HG02642 (cell line): ENCODE data around the gene CABLES2.
"Not testable (repeated sequence)": the region's sequence is repeated elsewhere in the genome, so short reads cannot be mapped to it uniquely, and the experiment has no call there.

Experiments used
- ATAC-seq: cut with Tn5 transposase; IDR thresholded peaks from one replicate; pipeline ENCODE4 v1.9.1; 2021; ENCODE audit warnings: mild to moderate bottlenecking; ENCODE audit not compliant: unreplicated experiment, poor library complexity

Gene CABLES2

DNA sequence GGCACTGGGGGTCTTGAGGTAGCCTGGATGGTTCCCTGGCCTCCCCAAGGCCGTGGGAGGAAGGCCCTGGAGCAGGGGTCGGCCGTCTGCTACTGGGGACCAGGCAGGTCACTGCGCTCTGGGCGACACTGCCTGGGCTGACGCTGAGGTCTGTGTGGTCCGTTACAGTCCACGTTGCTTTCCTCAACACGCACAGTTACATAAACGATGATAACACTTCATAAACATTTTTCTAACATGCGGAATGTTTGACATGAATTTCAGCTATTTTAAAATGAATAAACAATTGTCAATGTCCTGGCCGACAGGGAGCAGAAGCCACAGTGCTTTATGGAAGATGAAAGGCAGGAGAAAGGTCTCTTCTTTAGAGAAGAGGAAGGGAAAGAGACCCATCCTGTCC lies 30.4 kb upstream of the CABLES2 start:
- no peak for ATAC-seq

DNA sequence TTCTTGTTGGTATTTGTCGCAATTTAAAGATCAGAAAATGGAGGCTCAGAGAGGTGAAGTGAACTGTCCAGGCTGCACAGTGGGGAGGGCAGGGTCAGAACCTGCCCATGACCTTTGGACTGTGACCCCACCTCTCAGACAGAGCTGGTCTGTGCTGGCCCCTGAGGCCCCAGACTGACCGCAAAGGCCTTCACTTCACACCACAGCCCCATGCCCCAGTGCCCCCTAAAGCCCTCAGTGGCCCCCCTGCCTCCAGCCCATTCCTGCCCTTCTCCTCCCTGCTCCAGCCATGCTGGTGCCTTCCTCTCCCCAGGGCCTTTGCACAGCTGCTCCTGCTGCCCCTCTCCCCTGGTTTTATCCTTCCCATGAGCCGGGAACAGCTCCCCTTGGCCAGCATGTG lies 29.6 kb upstream of the CABLES2 start:
- no peak for ATAC-seq

DNA sequence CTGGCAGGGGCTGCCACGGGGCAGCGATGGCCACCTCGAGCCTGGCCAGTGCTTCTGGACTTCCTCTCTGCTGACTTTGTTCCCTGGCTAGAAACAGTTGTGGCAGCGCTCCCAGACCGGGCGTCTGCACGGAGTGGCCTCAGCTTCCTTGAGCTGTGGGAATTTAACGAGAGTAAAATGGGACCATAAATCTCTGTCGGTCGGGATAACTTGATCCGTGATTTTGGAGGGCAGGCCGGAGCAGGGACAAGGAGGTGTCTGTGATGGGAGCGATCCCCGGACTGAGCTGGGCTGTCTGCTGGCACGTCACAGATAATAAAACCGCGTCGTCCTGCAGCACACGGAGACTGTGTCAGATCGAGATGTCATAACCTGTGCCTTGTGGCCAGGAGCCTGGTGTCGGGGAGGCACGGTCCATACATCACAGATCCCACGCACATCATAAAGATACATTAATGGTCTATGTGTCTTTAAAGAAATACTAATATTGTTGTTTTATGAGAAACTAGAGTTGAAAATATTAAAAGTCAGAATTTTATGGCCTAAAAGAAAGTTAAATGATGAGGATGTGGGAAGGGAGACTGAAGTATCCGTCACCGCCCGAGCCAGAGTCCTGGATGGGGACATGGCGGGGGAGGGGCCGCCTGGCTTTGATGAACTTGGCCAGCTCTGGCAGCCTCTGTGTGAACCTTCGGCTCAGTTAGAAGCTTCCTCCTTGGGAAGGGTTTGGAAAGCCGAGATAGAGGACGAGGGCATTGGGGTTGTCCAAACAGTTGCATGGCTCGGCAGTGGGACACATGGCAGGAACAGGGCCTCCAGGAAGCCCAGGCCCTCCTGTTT lies 26.8 kb upstream of the CABLES2 start:
- no peak for ATAC-seq

DNA sequence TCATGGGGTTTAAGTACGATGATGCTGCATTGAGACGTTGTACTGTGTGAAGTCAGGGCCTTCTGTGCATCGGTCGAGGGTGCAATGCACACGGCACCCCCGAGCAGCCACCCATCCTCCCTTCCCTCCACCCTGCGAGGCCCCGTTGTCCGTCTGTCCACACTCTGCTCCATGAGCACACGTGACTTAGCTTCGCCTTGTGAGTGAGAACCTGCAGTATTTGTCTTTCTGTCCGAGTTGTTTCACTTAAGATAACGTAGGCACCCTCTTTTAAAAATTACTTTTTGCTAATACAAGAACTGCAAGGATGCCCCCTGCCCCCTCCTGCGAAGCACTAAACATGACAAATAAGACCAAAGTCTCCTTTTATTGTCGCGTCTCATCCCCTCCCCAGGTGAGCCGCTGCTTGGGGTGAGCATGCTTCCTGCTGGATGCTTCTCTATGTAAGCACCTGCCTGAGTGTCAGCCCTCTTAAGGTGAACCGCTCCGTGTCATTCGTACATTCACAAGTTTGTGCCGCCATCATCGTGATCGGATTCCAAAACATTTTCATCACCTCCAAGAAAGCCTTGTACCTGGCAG lies 23.9 kb upstream of the CABLES2 start:
- no peak for ATAC-seq

DNA sequence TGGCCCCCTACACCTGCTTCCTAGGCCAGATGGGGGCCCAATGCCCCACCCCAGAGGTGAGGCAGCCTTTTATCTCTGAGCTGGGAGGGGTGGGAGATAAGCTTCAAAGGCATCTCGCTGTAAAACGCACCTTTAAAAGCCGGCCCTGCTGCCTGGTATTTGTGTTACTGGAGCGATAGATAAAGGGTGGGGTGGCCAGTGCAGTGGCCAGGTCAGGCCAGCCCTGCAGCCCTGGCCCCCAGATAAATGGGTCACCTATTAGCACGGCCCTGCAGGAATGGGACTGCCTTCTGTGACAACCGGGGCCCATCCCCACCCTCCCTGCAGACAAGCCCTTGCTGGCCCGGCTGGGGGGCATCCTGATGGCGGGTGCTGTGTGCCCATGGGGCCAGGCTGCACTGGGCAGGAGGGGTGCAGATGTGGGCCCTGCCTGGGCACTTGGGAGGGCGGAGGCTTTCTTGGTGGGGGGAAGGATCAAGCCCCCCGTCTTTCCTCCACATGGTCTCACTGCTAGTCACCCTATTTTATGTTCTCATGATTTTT lies 23.3 kb upstream of the CABLES2 start:
- ATAC-seq = no peak

DNA sequence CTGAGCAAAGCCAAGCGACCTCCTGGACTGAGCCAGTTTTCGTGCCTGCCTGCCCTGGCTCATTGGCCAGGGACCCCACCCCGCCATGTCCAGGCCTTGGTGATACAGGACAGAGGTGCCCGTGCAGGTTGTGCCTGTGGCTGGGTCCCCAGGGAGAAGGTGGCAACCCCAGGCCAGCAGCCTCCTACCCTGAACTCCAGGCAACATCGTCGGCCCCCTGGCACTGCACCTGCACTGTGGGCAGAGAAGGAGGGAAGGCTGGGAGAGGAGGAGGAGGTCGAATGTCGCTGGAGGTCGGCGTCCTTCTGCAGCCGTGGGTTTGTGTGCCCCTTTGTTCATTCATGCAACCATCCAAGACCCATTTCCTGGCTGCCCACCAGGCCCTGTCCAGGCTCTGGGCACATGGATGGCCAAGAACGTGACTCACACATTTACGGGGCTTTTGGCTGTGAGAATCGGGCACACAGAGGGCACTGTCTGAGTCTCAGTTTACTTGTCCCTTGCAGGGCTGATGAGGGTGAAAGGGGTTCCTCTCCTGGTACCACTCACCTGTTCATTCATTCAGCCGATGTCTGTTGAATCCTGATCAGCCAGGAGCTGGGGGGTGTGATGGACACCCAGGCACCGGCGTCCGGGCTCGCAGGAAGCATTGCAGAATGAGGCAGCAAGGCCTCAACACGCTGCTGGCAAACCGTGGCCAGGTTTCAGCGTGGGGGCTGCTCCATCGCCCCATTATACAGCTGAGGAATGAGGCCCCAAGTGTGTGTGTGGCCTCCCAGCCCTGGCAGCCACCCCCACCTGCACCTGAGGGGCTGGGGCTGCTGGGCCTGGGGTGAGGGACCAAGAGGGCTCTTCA lies 22.6 kb upstream of the CABLES2 start:
- ATAC-seq = no peak

DNA sequence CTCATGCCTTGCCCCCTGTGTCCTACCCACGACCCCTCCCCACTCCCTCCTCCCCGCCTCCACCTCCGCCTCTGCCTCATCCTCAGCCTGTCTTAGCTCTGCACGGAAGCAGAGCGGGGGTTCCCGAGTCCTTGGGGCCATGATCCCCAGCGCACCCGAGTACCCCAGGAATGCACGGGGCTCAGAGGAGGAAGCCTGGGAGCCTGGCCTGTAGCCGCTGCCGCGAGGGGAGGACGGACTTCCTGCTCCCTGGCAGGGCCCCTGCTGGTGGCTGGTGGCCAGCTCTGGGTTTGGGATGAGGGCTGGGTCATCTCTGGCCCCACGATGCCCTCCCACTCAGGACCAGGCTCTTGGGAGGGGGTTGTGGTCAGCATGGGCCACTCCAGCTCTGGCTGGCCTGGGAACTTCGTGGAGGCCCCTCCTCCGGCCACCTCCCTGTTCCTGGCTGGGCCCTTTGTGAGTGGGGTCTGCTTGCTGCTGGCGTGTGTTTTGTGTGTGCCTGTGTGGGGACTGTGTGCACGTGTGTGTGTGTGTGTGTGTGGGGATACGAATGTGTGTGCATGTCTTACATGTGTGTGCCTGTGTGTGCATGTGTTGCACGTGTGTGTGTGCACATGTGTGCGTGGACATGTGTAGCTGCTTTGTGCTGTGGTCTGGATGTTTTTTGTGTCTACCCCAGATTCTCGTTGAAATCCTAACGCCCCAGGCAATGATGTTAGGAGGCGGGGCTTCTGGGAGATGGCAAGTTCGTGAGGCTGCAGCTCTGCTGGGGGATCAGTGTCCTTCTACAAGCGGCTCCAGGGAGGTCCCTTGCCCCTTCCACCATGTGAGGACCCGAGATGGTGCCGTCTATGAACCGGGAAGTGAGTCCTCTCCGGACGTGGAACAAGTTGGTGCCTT lies 21.6 kb upstream of the CABLES2 start:
- no peak for ATAC-seq

DNA sequence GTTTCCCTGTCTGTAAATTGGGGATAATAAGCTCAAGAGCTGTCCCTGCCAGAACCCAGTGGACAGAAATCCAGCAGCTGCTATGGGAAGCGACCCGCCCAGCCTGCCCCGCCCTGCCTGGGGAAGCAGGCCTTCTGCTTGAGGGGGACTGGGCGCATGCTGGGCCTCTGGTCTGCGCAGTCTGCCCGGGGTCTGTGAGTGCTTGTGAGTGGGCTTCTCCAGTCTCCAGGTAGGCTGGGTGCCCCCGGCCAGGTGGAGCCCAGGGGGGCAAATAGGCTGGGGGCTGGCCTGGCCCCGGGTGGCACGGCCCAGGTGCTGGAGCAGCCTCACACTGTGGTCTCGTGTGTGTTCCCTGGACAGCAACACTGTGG lies 20.9 kb upstream of the CABLES2 start:
- no peak for ATAC-seq

DNA sequence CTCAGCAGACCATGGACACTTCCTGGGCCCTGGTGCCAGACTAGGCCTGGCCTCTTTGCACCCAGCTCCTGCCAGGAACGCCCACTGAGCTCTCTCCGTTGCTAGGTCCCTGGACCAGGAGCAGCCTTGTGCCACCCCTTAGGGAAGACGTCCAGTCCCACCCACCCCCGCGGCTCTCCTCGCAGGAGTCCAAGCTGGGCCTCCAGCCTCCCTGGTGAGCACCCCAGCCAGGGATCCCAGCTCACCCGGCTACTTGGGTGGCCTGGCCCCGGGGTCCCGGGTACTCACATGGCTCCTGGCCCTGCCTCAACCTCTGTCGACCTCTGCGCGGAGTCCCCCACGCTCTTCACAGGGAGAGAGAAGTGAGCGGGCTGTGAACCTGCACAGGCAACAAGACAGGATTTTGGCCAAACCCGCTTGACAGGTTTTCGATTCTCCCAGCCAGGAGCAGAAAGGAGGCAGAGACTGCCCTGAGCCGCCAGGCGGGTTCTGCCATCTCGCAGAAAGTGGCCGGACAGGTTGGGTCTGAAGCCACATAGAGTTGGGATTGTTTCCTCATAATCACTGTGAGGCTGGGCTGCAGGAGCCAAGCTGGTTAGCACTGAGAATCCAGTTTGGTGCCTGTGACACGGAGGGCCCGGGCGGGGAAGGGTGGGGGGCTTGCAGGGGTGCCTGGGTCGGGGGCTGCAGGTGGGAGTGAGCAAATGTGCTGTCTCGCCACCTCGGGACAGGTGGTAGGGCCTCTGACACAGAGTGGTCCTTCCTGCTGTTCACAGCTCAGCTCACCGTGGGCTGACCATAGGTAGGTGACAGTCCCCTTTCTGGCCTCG lies 20.3 kb upstream of the CABLES2 start, which contains the start of gene RBBP8NL:
Gene RBBP8NL (minus strand): TSS at position 368 of the 830 bp plus-strand sequence. CDS start 7,892 bp downstream, outside the sequence.
- no peak for ATAC-seq

DNA sequence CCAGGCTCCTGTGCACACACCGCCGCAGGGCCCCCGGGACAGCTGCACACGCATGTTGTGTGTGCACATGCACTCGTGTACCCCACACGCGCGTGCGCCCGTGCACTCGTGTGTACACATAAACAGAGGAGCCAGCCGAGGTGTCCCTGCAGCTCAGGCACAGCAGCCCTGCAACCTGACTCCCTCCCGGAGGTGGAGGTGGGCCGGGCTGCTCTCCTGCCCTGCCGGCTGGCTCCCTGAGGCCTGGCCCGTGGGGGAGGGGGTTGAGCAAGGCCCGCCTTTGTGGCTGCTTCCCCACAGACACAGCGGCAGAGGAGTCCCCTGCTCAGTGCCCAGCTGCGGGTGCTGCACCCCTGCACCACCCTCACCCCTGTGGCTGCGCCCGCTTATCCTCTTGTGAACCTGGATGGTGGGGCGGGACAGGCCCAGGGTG lies 19.6 kb upstream of the CABLES2 start:
- ATAC-seq = no peak

DNA sequence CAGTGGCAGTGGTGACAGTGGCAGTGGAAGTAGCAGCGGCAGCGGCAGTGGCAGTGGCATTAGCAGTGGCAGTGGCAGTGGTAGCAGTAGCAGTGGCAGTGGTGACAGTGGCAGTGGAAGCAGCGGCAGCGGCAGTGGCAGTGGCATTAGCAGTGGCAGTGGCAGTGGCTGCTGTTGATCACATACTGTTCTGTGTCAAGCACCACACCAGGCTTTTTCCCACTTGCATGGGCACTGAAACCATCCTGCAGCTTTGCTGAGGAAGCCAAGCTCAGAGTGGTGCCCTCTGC lies 18.9 kb upstream of the CABLES2 start:
- ATAC-seq = not testable (repeated sequence)

DNA sequence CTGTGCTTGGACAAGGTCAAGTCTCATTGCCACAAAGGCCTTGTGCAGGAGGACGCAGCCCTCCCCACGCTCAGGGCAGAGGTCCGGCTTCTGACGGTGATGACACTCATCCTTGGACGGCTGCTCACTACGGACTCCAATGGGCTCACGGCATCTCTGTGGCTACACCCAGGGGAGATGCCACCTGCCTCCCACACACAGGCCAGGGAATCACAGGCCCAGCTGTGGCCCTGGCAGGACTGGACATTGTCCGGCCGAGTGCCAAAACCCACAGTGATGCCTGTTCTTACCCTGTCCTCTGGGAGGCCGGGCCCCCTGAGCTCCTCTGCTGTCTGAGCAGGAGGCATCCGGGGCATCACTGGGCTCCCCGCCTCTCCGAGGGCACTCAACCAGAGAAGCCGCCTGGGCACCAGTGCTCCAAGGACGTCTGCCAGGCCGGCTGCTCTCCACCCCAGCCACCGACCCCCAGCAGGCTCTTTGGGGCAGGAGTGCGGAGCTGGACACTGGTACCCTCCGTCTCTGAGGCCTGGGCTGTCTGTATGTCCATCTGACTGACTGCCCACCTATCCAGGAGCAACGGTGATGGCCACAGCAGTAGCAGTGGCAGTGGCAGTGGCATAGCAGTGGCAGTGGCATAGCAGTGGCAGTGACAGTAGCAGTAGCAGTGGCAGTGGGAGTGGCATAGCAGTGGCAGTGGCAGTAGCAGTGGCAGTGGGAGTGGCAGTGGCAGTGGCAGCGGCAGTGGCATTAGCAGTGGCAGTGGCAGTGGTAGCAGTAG lies 18.4 kb upstream of the CABLES2 start:
- ATAC-seq = no peak

DNA sequence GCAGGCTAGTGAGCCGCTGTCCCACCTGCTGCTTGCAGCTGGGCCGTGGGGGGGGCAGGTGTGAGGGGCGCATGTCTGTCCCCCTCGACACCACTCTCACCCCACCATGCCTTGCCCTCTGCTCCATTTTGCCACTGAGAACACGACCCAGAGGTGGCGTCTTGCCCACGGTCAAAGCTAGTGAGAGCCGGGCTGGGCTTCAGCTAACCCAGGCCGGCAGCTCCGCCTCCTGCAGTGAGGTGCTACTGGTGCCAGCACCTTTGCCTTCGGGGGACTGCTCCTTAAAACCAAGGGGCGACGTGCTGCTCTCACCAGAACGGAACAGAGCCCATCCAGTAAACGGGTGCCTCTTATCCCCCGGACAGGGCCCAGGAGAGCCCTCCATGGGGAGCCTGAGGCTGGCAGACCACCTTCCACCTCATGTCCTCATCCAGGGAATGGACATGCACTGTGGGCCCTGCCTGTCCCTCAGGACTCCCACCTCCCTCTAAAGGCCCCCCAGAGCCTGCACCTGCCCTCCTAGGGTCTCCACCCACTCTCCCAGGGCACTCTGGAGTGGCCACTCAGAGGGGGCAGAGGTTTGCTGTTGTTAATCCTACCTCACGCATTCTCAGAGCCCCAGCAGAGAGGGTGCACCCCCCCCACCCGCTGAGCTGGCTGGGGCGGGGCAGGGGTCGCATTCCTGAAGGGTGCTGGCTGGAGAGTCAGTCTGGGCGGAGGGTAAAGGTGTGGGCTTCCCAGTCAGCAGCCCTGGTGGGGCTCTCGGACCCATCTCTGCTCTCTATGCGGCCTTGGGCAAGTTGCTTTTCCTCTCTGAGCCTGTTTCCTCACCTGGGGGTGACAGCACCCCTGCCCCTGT lies 17.4 kb upstream of the CABLES2 start:
- no peak for ATAC-seq

DNA sequence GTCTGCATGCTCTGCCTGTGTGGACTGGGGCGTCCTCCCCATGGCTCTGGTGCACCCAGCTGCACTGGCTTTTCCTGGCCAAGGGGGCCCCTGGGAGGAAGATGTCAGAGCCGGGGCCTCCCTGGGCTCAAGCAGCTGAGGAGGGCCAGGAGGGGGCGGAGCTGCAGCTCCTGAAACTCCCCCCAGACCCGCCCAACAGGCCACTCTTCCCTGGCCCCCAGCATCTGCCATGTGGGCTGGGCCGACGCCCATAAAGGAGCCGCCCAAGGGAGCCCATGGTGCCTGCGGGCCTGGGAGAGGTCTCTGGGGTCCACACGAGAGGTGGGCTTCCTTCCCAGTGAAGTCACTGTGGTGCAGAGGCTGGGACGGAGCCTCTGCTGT lies 16.2 kb upstream of the CABLES2 start:
- ATAC-seq = no peak

DNA sequence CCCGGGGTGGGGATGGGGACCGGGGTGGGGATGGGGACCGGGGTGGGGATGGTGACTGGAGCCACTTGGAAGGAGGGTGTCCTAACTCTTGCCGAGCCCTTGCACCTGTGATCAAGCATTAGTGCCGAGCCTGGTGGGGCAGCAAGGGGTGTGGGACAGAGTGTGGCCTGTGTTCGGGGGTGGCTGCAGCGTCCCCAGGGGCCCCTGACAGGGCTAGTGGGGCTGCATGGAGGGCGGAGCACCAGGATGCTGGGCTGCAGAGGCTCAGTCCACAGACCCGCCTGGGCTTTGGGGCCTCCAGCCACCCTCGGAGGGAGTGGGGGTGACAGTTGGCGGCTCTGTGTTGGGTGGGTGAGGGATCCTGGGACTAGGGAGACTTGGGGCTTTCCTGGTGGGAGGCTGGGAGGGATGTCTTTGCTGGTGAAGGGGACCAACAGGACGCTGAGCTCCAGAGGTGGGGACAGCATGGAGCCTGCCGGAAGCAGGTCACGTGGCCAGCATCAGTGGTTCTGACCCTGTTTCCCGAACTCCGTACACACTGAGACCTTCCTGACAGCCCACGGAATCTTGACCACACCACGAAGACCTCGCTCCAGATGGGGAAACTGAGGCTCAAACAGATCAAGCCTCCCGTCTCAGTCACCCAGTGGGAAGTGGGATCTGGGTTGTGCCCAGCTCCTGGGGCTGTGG lies 15.7 kb upstream of the CABLES2 start:
- no peak for ATAC-seq

DNA sequence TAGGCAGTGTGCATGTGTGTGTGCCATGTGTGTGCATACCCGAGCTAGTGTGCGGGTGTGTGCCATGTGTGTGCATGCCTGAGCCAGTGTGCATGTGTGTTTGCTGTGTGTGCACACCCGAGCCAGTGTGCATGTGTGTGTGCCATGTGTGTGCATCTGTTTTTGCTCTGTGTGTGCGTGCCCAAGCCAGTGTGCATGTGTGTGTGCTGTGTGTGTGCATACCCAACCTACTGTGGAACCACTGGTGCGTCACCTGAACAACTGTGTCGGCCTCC lies 14.6 kb upstream of the CABLES2 start:
- no peak for ATAC-seq
